ENCODE results near the gene SP8.

DNA sequence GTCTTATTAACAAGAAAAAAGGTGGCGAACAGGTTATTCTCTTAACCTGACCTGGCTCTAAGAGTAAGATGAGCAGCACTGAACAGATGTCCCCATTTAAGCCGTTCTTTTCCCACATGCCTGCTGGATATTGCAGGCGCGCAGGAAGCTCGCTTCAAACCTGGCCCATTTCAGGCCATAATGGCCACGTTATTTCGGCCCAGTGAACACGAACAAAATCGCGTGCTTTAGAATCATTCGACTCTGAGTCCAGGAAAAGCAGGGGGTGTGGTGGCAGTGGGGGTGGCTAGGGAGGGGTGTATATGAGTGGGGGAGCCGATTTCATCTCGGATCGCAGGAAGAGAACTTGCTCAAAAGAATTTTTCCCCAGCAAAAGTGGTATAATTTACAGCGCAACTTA, 6.6 kb upstream of the SP8 start:
- TF ChIP-seq, protein P1, sequence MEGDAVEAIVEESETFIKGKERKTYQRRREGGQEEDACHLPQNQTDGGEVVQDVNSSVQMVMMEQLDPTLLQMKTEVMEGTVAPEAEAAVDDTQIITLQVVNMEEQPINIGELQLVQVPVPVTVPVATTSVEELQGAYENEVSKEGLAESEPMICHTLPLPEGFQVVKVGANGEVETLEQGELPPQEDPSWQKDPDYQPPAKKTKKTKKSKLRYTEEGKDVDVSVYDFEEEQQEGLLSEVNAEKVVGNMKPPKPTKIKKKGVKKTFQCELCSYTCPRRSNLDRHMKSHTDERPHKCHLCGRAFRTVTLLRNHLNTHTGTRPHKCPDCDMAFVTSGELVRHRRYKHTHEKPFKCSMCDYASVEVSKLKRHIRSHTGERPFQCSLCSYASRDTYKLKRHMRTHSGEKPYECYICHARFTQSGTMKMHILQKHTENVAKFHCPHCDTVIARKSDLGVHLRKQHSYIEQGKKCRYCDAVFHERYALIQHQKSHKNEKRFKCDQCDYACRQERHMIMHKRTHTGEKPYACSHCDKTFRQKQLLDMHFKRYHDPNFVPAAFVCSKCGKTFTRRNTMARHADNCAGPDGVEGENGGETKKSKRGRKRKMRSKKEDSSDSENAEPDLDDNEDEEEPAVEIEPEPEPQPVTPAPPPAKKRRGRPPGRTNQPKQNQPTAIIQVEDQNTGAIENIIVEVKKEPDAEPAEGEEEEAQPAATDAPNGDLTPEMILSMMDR (IDR thresholded peaks at IDR 0.05) = no peak
- TF ChIP-seq POLR2A (IDR thresholded peaks at IDR 0.05) (no peak), POLR2AphosphoS5 (IDR thresholded peaks at IDR 0.05) (no peak)

All from suprapubic skin (tissue), 4 donors.